HepG2 (cell line): ENCODE data around the gene WNT4. TPM values are rescaled to one million over a fixed set of nuclear protein-coding genes. Genes with fewer than 3 reads are reported as not detected.

Experiments
- ATAC-seq: fragments of 200-7000 bp; cut with Tn5 transposase; 3 replicates; pipeline ENCODE4 v1.9.1; 2020; ENCODE audit warnings: mild to moderate bottlenecking, moderate library complexity
- BruUV-seq: library from RNA; stranded (reverse); fragments of 400-500 nt; replicated peaks from 2 replicates; lab custom pipeline; 2021; lab: Mats Ljungman, UMichigan
- CTCF ChIA-PET: fragments of 300-600 bp; formaldehyde crosslinking; extraction: SDS; loops from one replicate; lab custom pipeline; 2021; ENCODE audit warnings: low total read pairs, inconsistent platforms, low intra/inter-chr PET ratio; lab: Yijun Ruan, JAX
- POLR2A ChIA-PET: fragments of 350-600 bp; sonication (Branson Sonifier 250); formaldehyde crosslinking; loops from one replicate; lab custom pipeline; 2020; ENCODE audit warnings: antibody characterized with exemption, inconsistent platforms; lab: Yijun Ruan, JAX
- DNase-seq: peaks from one replicate; pipeline ENCODE4 v3.0.0-alpha.2; 2015; ENCODE audit warnings: low spot score
- FAIRE-seq: peaks from 3 replicates; lab custom pipeline; 2011; peaks lifted over from hg19 to GRCh38; lab: Jason Lieb, UNC
- H2AFZ ChIP-seq: one replicate; pipeline ENCODE4 v1.6.1; 2011; ENCODE audit warnings: low read length, inconsistent platforms
- H3K27ac ChIP-seq: fragments of 300-600 bp; 3 replicates; pipeline ENCODE4 v1.8.0; 2011; ENCODE audit warnings: mixed run types, mild to moderate bottlenecking, mixed read lengths, low read length, inconsistent platforms; ENCODE audit not compliant: insufficient read depth; ENCODE audit errors: extremely low read length
- H3K27me3 ChIP-seq, 2 experiments: fragments of 200-600 bp in 1 of 2; 2 replicates in 1 of 2; 3 replicates in 1 of 2; pipeline versions ENCODE4 v1.6.0 to v1.8.0; 2011; ENCODE audit warnings: low read length in 2 of 2, mild to moderate bottlenecking in 2 of 2, moderate library complexity in 2 of 2, inconsistent platforms in 1 of 2; ENCODE audit not compliant: insufficient read depth in 2 of 2, control insufficient read depth in 1 of 2
- H3K36me3 ChIP-seq, 2 experiments: fragments of 200-600 bp in 1 of 2; replicated peaks in 1 of 2; 2 replicates in 1 of 2; 3 replicates in 1 of 2; pipeline versions ENCODE4 v1.5.1 to v1.8.0; 2011; ENCODE audit warnings: low read length in 2 of 2, inconsistent platforms in 1 of 2; ENCODE audit not compliant: insufficient read depth in 2 of 2, control insufficient read depth in 1 of 2
- H3K4me1 ChIP-seq: 2 replicates; pipeline ENCODE4 v1.5.1; 2012; ENCODE audit warnings: low read length, inconsistent platforms; ENCODE audit not compliant: insufficient read depth
- H3K4me2 ChIP-seq: 2 replicates; pipeline ENCODE4 v1.6.0; 2011; ENCODE audit warnings: low read depth, low read length, inconsistent platforms
- H3K4me3 ChIP-seq, 3 experiments: fragments of 200-600 bp in 1 of 3; sonication (generic), shearing (Covaris generic) in 1 of 3; replicated peaks in 1 of 3; 2 replicates each; pipeline ENCODE4 v1.5.1; 2011 to 2016; ENCODE audit warnings: low read length in 3 of 3, inconsistent platforms in 2 of 3, low read depth in 2 of 3, mild to moderate bottlenecking in 2 of 3, control low read depth in 1 of 3, mixed read lengths in 1 of 3; ENCODE audit not compliant: insufficient read depth in 1 of 3
- H3K79me2 ChIP-seq: one replicate; pipeline ENCODE4 v1.6.1; 2011; ENCODE audit warnings: low read length, inconsistent platforms; ENCODE audit not compliant: insufficient read depth
- H3K9ac ChIP-seq: 2 replicates; pipeline ENCODE4 v1.6.0; 2011; ENCODE audit warnings: mild to moderate bottlenecking, low read depth, low read length, inconsistent platforms; ENCODE audit not compliant: insufficient read depth
- H3K9me3 ChIP-seq: 2 replicates; pipeline ENCODE4 v1.5.1; 2012; ENCODE audit warnings: mild to moderate bottlenecking, low read length
- H4K20me1 ChIP-seq: 2 replicates; pipeline ENCODE4 v1.6.0; 2011; ENCODE audit warnings: inconsistent platforms, mild to moderate bottlenecking, low read length, moderate library complexity; ENCODE audit not compliant: insufficient read depth
- CBX1 ChIP-seq: IDR thresholded peaks from one replicate; pipeline ENCODE4 v1.6.1; 2016; ENCODE audit warnings: antibody characterized with exemption, low read depth
- DNMT3B ChIP-seq: conservative IDR thresholded peaks from 2 replicates; pipeline ENCODE4 v1.6.1; 2016; ENCODE audit warnings: missing biosample characterization, control low read depth
- GTF3A ChIP-seq: sonication (generic); formaldehyde crosslinking; conservative IDR thresholded peaks from 2 replicates; pipeline ENCODE4 v1.4.0; 2020; ENCODE audit warnings: mild to moderate bottlenecking, missing genetic modification reagents
- NBN ChIP-seq: fragments of 450-650 bp; conservative IDR thresholded peaks from 2 replicates; pipeline ENCODE4 v1.6.1; 2017
- NFRKB ChIP-seq: fragments of 450-650 bp; IDR thresholded peaks from 2 replicates; pipeline ENCODE4 v1.6.1; 2017
- PHB2 ChIP-seq: fragments of 450-650 bp; IDR thresholded peaks from 2 replicates; pipeline ENCODE4 v1.6.1; 2018; ENCODE audit not compliant: partially characterized antibody
- RARA ChIP-seq: IDR thresholded peaks from 2 replicates; pipeline ENCODE4 v1.6.1; 2016; ENCODE audit warnings: missing genetic modification reagents, missing compliant biosample characterization
- RBM22 ChIP-seq: fragments of 200-400 bp; formaldehyde crosslinking; optimal IDR thresholded peaks from 2 replicates; pipeline ENCODE3; 2017; ENCODE audit warnings: mild to moderate bottlenecking, low read length, moderate library complexity
- SMC3 ChIP-seq: IDR thresholded peaks from 2 replicates; pipeline ENCODE4 v1.6.1; 2011; ENCODE audit warnings: low read length, improper control_type of control experiment
- THYN1 ChIP-seq: sonication (generic); formaldehyde crosslinking; IDR thresholded peaks from 2 replicates; pipeline ENCODE4 v1.8.1; 2023; ENCODE audit warnings: low read depth, mild to moderate bottlenecking, moderate library complexity, missing genetic modification reagents, borderline replicate concordance
- ZNF616 ChIP-seq: sonication (generic); formaldehyde crosslinking; IDR thresholded peaks from 2 replicates; pipeline ENCODE4 v1.5.0; 2020; ENCODE audit warnings: low read depth, mild to moderate bottlenecking, missing genetic modification reagents
- ZNF775 ChIP-seq: sonication (generic); formaldehyde crosslinking; IDR thresholded peaks from 2 replicates; pipeline ENCODE4 v1.4.0; 2020; ENCODE audit warnings: missing genetic modification reagents, mild to moderate bottlenecking, moderate library complexity, borderline replicate concordance
- WGBS: methylation state at CpG from one replicate; pipeline ENCODE4 v1.1.6; 2017; ENCODE audit warnings: low lambda C conversion rate; 5-methylcytosine and 5-hydroxymethylcytosine counted together
- in situ Hi-C: cut with HindIII; loops from 2 replicates; pipeline ENCODE4 v1.10.0; 2017; ENCODE audit warnings: low pct_unique_long_range_greater_than_20kb; ENCODE audit not compliant: extremely low pct_ligation_motif_present
- intact Hi-C: fragments of 100-400 bp; cut with micrococcal nuclease; formaldehyde crosslinking; loops from one replicate; pipeline ENCODE4 v1.10.0; 2022; ENCODE audit not compliant: unreplicated experiment
- polyA plus RNA-seq, 8 experiments: library from polyadenylated mRNA; depleted of rRNA in 3 of 8; stranded (reverse) in 7 of 8; unstranded in 1 of 8; fragments of >200 nt; fragmentation: Illumina TruSeq in 4 of 8; extraction: Trizol in 4 of 8; gene quantifications; 2 replicates each; pipeline versions ENCODE4 v1.2.1 to v1.2.3, GENCODE V29; 2011 to 2016; ENCODE audit warnings: low read depth in 4 of 8, missing spikeins in 1 of 8, mixed read lengths in 1 of 8; ENCODE audit not compliant: insufficient read depth in 1 of 8
- total RNA-seq, 5 experiments: library from RNA; depleted of rRNA; stranded (reverse); fragments of >200 nt; fragmentation: Illumina TruSeq; extraction: Trizol; gene quantifications; 2 replicates each; pipeline ENCODE4 v1.2.3, GENCODE V29; 2016; ENCODE audit warnings: low read depth in 1 of 5

Gene WNT4
- total and polyA plus RNA-seq, 2 of the 13 experiments (the other 11 are each of a cell fraction or from before 2014, with no cell fraction given), result not detected

GRCh38 chr1:22111115-22111514, 31.8 kb downstream of the WNT4 start:
- no peak for DNase-seq
- ChIA-PET POLR2A (no interaction called here), CTCF (no interaction called here)
- Histone ChIP-seq H3K9me3 (no peaks in the 10 kb centered on the region), H2AFZ (no peak overlapping the region), H3K79me2 (no peaks in the 10 kb centered on the region), H3K4me1 (peaks cover 15% of the 10 kb centered on the region; the same call in 1 of the 2 replicates), H4K20me1 (peaks cover 18% of the 10 kb centered on the region; the same call in 1 of the 2 replicates), H3K9ac (no peak overlapping the region), H3K27ac (no peak overlapping the region), H3K4me2 (no peak overlapping the region), H3K36me3 (peaks cover 1 to 19% of the 10 kb centered on the region in 2 experiments; a peak in 2 of 5 replicates), H3K4me3 (no peak overlapping the region), H3K27me3 (no peaks in the 10 kb centered on the region)
- ATAC-seq, result no peak
- BruUV-seq, result no TSS peak
- TF ChIP-seq THYN1 (CRISPR knock-in tag), result no peak
- peak; percentile 54 for TF ChIP-seq RBM22
- intact Hi-C loops (no loop called here), in situ Hi-C loops (no loop called here)
- FAIRE-seq, result no peak
- no CpG with 5 or more reads among the region's 1 CpG for WGBS

GRCh38 chr1:22110016-22110415, 32.9 kb downstream of the WNT4 start:
- in situ Hi-C loops, result no loop called here
- Histone ChIP-seq H3K4me3 (no peak overlapping the region), H3K9ac (no peak overlapping the region), H3K79me2 (no peaks in the 10 kb centered on the region), H3K36me3 (peaks cover 1 to 27% of the 10 kb centered on the region in 2 experiments; a peak in 3 of 5 replicates), H2AFZ (no peak overlapping the region), H3K27me3 (no peaks in the 10 kb centered on the region), H4K20me1 (peaks cover 28% of the 10 kb centered on the region), H3K9me3 (no peaks in the 10 kb centered on the region), H3K4me1 (peaks cover 15% of the 10 kb centered on the region; the same call in 1 of the 2 replicates), H3K4me2 (no peak overlapping the region), H3K27ac (no peak overlapping the region)
- intact Hi-C loops, result no loop called here
- ChIA-PET POLR2A (no interaction called here), CTCF (no interaction called here)
- 86% methylated on average over 3 of the region's 3 CpGs for WGBS
- BruUV-seq, result no TSS peak
- no peak for FAIRE-seq
- no peak for TF ChIP-seq NFRKB
- no peak for TF ChIP-seq NBN
- TF ChIP-seq DNMT3B (CRISPR knock-in tag), result no peak
- TF ChIP-seq ZNF616 (CRISPR knock-in tag), result no peak
- no peak for TF ChIP-seq RARA (CRISPR knock-in tag)
- no peak for TF ChIP-seq SMC3
- TF ChIP-seq PHB2, result no peak
- no peak for TF ChIP-seq ZNF775 (CRISPR knock-in tag)
- TF ChIP-seq GTF3A, result no peak
- no peak for TF ChIP-seq CBX1
- no peak for ATAC-seq
- DNase-seq, result no peak
